GM10248 (cell line): Measurements from ENCODE around the gene SP9.
"Not testable (repeated sequence)": the region's sequence is repeated elsewhere in the genome, so short reads cannot be mapped to it uniquely, and the experiment has no call there.

Experiments used
- CTCF ChIA-PET: fragments of 300-600 bp; sonication (Branson Sonifier 250); formaldehyde crosslinking; extraction: SDS; loops from one replicate; lab custom pipeline; 2021; ENCODE audit warnings: antibody characterized with exemption; lab: Yijun Ruan, JAX
- POLR2A ChIA-PET: fragments of 350-650 bp; sonication (Branson Sonifier 250); formaldehyde crosslinking; extraction: SDS; loops from one replicate; lab custom pipeline; 2020; ENCODE audit warnings: antibody characterized with exemption; lab: Yijun Ruan, JAX
- DNase-seq: peaks from one replicate; pipeline ENCODE4 v3.0.0; 2012; ENCODE audit errors: extremely low spot score
- TF ChIP-seq, protein P1 (sequence below): IDR thresholded peaks from 2 replicates; pipeline ENCODE4 v1.5.1; 2012; ENCODE audit warnings: mild to moderate bottlenecking, low read depth; ENCODE audit errors: extremely low read depth, missing control alignments, control extremely low read depth

SP9 gene

DNA sequence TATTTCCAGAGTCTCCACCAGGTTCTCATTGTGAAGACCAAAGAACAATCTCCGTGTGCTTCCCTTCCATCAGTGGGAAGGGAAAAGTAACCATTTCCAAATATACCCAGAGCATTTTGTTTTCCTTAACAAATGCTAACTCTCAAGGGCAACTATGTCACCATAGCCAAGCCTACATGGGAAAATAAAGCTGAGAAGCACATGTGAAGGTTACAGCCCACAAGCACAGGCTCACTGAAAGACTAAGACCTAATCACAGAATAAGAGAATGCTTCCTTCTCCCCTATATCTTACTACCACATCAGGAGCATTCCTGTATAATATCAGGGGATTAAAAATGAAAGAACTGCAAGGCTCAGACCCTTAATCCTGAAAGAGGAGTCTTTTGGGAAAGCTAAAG lies 28.2 kb downstream of the SP9 start:
- CTCF ChIA-PET = interaction anchor here (1.2 kb wide), 1 partner anchor 33 kb away, joined by 3 read pairs; the partner anchor contains the start of gene SCRN3
- TF ChIP-seq, protein P1, sequence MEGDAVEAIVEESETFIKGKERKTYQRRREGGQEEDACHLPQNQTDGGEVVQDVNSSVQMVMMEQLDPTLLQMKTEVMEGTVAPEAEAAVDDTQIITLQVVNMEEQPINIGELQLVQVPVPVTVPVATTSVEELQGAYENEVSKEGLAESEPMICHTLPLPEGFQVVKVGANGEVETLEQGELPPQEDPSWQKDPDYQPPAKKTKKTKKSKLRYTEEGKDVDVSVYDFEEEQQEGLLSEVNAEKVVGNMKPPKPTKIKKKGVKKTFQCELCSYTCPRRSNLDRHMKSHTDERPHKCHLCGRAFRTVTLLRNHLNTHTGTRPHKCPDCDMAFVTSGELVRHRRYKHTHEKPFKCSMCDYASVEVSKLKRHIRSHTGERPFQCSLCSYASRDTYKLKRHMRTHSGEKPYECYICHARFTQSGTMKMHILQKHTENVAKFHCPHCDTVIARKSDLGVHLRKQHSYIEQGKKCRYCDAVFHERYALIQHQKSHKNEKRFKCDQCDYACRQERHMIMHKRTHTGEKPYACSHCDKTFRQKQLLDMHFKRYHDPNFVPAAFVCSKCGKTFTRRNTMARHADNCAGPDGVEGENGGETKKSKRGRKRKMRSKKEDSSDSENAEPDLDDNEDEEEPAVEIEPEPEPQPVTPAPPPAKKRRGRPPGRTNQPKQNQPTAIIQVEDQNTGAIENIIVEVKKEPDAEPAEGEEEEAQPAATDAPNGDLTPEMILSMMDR = no peak

DNA sequence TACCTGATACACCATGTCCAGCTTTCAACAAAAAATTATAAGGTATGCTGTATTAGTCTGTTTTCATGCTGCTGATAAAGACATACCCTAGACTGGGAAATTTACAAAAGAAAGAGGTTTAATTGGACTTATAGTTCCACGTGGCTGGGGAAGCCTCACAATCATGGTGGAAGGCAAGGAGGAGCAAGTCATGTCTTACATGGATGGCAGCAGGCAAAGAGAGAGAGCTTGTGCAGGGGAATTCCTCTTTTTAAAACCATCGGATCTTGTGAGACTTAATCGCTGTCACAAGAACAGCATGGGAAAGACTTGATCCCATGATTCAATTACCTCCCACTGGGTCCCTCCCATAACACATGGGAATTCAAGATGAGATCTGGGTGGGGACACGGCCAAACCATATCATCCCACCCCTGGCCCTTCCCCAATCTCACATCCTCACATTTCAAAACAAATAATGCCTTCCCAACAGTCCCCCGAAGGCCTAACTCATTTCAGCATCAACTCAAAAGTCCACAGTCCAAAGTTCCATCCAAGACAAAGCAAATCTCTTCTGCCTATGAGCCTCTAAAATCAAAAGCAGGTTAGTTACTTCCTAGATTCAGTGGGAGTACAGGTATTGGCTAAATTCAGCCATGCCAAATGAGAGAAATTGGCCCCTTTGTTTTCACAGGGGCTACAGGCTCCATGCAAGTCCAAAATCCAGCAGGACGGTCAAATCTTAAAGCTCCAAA lies 28.9 kb downstream of the SP9 start:
- CTCF ChIA-PET = interaction anchor here (1.2 kb wide), 1 partner anchor 32 kb away, joined by 3 read pairs; the partner anchor contains the start of gene SCRN3
- DNase-seq, POLR2A ChIA-PET: not testable (repeated sequence)

More for the DNA sequence above, 28.2 kb downstream of the SP9 start:
- POLR2A ChIA-PET = interaction anchor here (0.7 kb wide), 1 partner anchor 101 kb away, joined by 7 read pairs; no protein-coding TSS in a partner anchor
- DNase-seq = no peak

DNA sequence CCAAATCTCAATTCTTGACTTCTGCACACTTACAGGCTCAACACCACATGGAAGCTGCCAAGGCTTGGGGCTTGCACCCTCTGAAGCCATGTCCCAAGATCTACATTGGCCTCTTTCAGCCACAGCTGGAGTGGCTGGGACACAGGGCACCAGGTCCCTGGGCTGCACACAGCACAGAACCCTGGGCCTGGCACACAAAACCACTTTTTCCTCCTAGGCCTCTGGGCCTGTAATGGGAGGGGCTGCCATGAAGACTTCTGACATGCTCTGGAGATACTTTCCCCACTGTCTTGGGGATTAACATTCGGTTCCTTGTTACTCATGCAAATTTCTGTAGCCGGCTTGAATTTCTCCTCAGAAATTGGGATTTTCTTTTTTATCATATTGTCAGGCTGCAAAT lies 29.9 kb downstream of the SP9 start:
- CTCF ChIA-PET = no interaction called here
- TF ChIP-seq, protein P1 = no peak
- POLR2A ChIA-PET = no interaction called here
- DNase-seq = no peak

DNA sequence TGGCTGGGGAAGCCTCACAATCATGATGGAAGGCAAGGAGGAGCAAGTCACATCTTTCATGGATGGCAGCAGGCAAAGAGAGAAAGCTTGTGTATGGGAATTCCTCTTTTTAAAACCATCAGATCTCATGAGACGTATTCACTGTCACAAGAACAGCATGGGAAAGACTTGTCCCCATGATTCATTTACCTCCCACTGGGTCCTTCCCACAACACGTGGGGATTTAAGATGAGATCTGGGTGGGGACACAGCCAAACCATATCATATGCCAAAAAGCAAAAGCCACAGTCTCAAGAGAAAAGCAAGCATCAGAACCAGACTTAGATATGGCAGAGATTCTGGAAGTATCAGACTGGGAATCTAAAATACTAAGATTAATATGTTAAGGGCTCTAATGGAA lies 30.8 kb downstream of the SP9 start:
- TF ChIP-seq, protein P1 = no peak
- CTCF ChIA-PET = no interaction called here
- POLR2A ChIA-PET = interaction anchor here (0.6 kb wide), 1 partner anchor 204 kb away, joined by 5 read pairs; no protein-coding TSS in a partner anchor
- no peak for DNase-seq

DNA sequence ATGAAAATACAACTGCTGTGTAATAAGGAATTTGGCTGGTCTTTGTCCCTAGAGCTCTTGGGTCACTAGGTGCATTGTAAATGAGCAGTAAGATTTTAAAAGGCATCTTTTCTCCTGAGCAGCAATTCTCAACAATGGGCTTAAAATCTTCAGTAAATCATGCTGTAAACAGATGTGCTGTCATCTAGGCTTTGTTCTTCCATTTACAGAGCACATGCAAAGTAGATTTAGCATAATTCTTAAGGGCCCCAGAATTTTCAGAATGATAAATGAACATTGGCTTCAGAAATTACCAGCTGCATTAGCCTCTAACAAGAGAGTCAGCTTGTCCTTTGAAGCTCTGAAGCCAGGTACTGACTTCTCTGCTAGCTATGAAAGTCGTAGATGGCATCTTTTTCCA lies 33.9 kb downstream of the SP9 start:
- TF ChIP-seq, protein P1 = no peak
- CTCF ChIA-PET = interaction anchor here (1.1 to 1.4 kb wide), 4 partner anchors 9 to 27 kb away, joined by 3 to 5 read pairs (median 4); no protein-coding TSS in a partner anchor
- POLR2A ChIA-PET = no interaction called here

DNA sequence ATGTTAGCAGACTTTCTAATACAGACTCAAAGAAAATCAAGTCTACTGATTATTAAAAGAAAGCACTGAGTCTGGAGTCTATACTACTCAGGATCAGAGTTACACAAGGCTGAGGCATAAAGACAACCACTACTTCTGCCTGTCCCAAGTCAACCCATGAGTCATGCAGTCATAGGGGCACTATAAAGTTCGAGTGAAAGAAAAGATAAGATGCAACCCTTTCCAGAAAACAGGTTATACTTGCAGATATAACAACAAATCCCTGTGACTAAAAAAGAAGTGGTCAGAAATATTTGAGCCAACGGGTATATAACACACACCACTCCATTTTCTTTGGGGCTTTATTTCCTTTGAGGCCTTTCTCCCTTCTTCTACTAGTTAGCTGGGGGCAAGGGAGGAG lies 42.2 kb downstream of the SP9 start:
- POLR2A ChIA-PET = interaction anchor here (0.6 to 0.7 kb wide), 2 partner anchors 180 to 248 kb away, joined by 3 to 8 read pairs; no protein-coding TSS in a partner anchor
- TF ChIP-seq, protein P1 = no peak
- DNase-seq = no peak
- CTCF ChIA-PET = no interaction called here

More for the DNA sequence above, 33.9 kb downstream of the SP9 start:
- no peak for DNase-seq

DNA sequence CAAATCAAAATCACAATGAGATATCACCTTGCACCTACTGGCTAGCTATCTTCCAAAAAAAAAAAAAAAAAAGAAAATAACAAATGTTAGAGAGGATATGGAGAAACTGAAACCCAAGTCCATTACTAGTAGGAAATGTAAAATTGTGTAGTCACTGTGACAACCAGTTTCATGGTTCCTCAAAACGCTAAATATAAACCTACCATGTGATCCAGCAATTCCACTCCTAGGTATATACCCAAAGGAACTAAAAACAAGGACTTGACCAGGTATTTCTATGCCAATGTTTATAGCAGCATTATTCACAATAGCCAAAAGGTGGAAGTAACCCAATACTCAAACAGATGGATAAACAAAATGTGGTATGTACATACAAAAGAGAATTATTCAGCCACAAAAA lies 49.0 kb downstream of the SP9 start:
- ChIA-PET POLR2A (interaction anchor here (0.6 kb wide), 1 partner anchor 480 kb away, joined by 6 read pairs; no protein-coding TSS in a partner anchor), CTCF (interaction anchor here (0.7 kb wide), 1 partner anchor 314 kb away, joined by 3 read pairs; no protein-coding TSS in a partner anchor)
- DNase-seq = no peak
- TF ChIP-seq, protein P1 = no peak
